Left lung (tissue), 10 donors: ENCODE measurements around the gene WDR35. TPM values are rescaled to one million over a fixed set of nuclear protein-coding genes. Genes with fewer than 3 reads are reported as not detected.

ENCODE experiments used
- ATAC-seq: fragments of 200-7000 bp; cut with Tn5 transposase; one replicate; pipeline ENCODE4 v1.9.1; 2020; ENCODE audit warnings: moderate library complexity
- DNase-seq, 4 donors: peaks; one replicate each; pipeline ENCODE4 v3.0.0-alpha.2; 2013 to 2020
- H3K27ac ChIP-seq, 2 donors: fragments of 200-600 bp; sonication (generic) in 1 of 2; one replicate each; pipeline versions ENCODE4 v1.5.0 to v1.8.0; 2020 to 2021
- H3K27me3 ChIP-seq, 2 donors: fragments of 200-600 bp; sonication (generic) in 1 of 2; one replicate each; pipeline versions ENCODE4 v1.5.0 to v1.8.0; 2020 to 2021
- H3K36me3 ChIP-seq, 2 donors: fragments of 200-600 bp; sonication (generic) in 1 of 2; one replicate each; pipeline versions ENCODE4 v1.5.0 to v1.8.0; 2020 to 2021
- H3K4me1 ChIP-seq, 2 donors: fragments of 200-600 bp; one replicate each; pipeline ENCODE4 v1.8.0; 2021
- H3K4me3 ChIP-seq, 2 donors: fragments of 200-600 bp; sonication (generic) in 1 of 2; one replicate each; pipeline versions ENCODE4 v1.5.0 to v1.8.0; 2020 to 2021; ENCODE audit warnings: mild to moderate bottlenecking in 1 of 2
- H3K9me3 ChIP-seq, 2 donors: fragments of 200-600 bp; sonication (generic) in 1 of 2; one replicate each; pipeline versions ENCODE4 v1.5.0 to v1.8.0; 2020 to 2021
- CTCF ChIP-seq, 2 donors: fragments of 200-600 bp; sonication (generic) in 1 of 2; IDR thresholded peaks; one replicate each; pipeline versions ENCODE4 v1.5.0 to v1.8.0; 2021; ENCODE audit warnings: antibody characterized with exemption in 2 of 2
- intact Hi-C, 2 donors: fragments of 100-400 bp; cut with DNase I; formaldehyde crosslinking; loops; one replicate each; pipeline versions ENCODE4 v1.11.2 to v1.14.2; 2022
- polyA plus RNA-seq, 6 donors: library from polyadenylated mRNA; unstranded; fragments of 120-200 nt; gene quantifications; one replicate each; pipeline ENCODE4 v1.2.1, GENCODE V29; 2013; ENCODE audit not compliant: insufficient read length in 6 of 6
- total RNA-seq, 2 donors: library from RNA; stranded (reverse); fragmentation: NEBNext Ultra II Directional; extraction: Animal tissue kit (Norgen Biotek cat#: 25700); gene quantifications; one replicate each; pipeline ENCODE4 v1.2.1, GENCODE V29; 2021
- donor health status: DM: no; HTN: yes; CAD: no.
- donor health status: DM: no; HTN: no; CAD: no.

The WDR35 gene
- total and polyA plus RNA-seq, 8 donors: 8.0 to 32.3 (median 27.7) TPM

GRCh38 chr2:19971691-19972090 lies 18.2 kb downstream of the WDR35 start:
- H3K4me3 ChIP-seq: no peak overlapping the region
- no peak for TF ChIP-seq CTCF (IDR thresholded peaks at IDR 0.05)
- H3K36me3 ChIP-seq: peaks cover 0 to 16% of the 10 kb centered on the region in 2 donors
- H3K4me1 ChIP-seq: no peaks in the 10 kb centered on the region
- no peak overlapping the region for H3K27ac ChIP-seq
- intact Hi-C loops: no loop called here
- no peaks in the 10 kb centered on the region for H3K27me3 ChIP-seq
- DNase-seq: no peak
- ATAC-seq: no peak
- H3K9me3 ChIP-seq: no peaks in the 10 kb centered on the region

- TF ChIP-seq CTCF (IDR thresholded peaks at IDR 0.05): no peak
- DNase-seq (no peak), ATAC-seq (no peak)
- Histone ChIP-seq H3K4me3 (no peak overlapping the region), H3K9me3 (no peaks in the 10 kb centered on the region), H3K36me3 (no peaks in the 10 kb centered on the region), H3K4me1 (no peaks in the 10 kb centered on the region), H3K27me3 (no peaks in the 10 kb centered on the region), H3K27ac (no peak overlapping the region)
- intact Hi-C loops: no loop called here
Measured at GRCh38 chr2:19963386-19963785, 26.5 kb downstream of the WDR35 start.

- no peaks in the 10 kb centered on the region for H3K4me1 ChIP-seq
- no peak overlapping the region for H3K4me3 ChIP-seq
- H3K27ac ChIP-seq: no peak overlapping the region
- H3K27me3 ChIP-seq: no peaks in the 10 kb centered on the region
- H3K9me3 ChIP-seq: no peaks in the 10 kb centered on the region
- no peaks in the 10 kb centered on the region for H3K36me3 ChIP-seq
- TF ChIP-seq CTCF (IDR thresholded peaks at IDR 0.05): peak; percentile 43 to 69
- intact Hi-C loops: no loop called here
- ATAC-seq (peak; percentile 99), DNase-seq (peak; percentile 40 to 73 (median 54))
Measured at GRCh38 chr2:19955544-19956422, 34.1 kb downstream of the WDR35 start.

GRCh38 chr2:19949071-19949470 lies 40.8 kb downstream of the WDR35 start:
- intact Hi-C loops: no loop called here

More at GRCh38 chr2:19949071-19949470, 40.8 kb downstream of the WDR35 start:
- Histone ChIP-seq H3K9me3 (no peaks in the 10 kb centered on the region), H3K4me1 (no peaks in the 10 kb centered on the region), H3K27ac (no peak overlapping the region), H3K36me3 (no peaks in the 10 kb centered on the region), H3K4me3 (no peak overlapping the region), H3K27me3 (no peaks in the 10 kb centered on the region)
- DNase-seq (peak in 1 of 4 donors; percentile 41), ATAC-seq (no peak)
- no peak for TF ChIP-seq CTCF (IDR thresholded peaks at IDR 0.05)
